ENCODE data around the gene LCN12.

Gene LCN12

GRCh38 chr9:136960938-136961275 is 8.8 kb downstream of the LCN12 start:
- no peak overlapping the region for H3K4me3 ChIP-seq (replicated peaks; ENCODE audit: low read depth, low read length)
- DNase-seq (ENCODE audit: low read depth), result no peak
- TF ChIP-seq CTCF (IDR thresholded peaks at IDR 0.05; ENCODE audit: low read length, missing control alignments), result no peak

GRCh38 chr9:136961279-136962065 is 9.4 kb downstream of the LCN12 start:
- DNase-seq (ENCODE audit: low read depth), result no peak
- no peak for TF ChIP-seq CTCF (IDR thresholded peaks at IDR 0.05; ENCODE audit: low read length, missing control alignments)
- H3K4me3 ChIP-seq (replicated peaks; ENCODE audit: low read depth, low read length), result no peak overlapping the region

GRCh38 chr9:136962163-136962562 is 10.1 kb downstream of the LCN12 start:
- no peak for TF ChIP-seq CTCF (IDR thresholded peaks at IDR 0.05; ENCODE audit: low read length, missing control alignments)
- H3K4me3 ChIP-seq (replicated peaks; ENCODE audit: low read depth, low read length), result no peak overlapping the region
- no peak for DNase-seq (ENCODE audit: low read depth)

- no peak for DNase-seq (ENCODE audit: low read depth)
- no peak for TF ChIP-seq CTCF (IDR thresholded peaks at IDR 0.05; ENCODE audit: low read length, missing control alignments)
- H3K4me3 ChIP-seq (replicated peaks; ENCODE audit: low read depth, low read length), result no peak overlapping the region
These were observed 10.7 kb downstream of the LCN12 start for GRCh38 chr9:136962701-136963248.

GRCh38 chr9:136963341-136963740 is 11.3 kb downstream of the LCN12 start:
- no peak for DNase-seq (ENCODE audit: low read depth)
- no peak overlapping the region for H3K4me3 ChIP-seq (replicated peaks; ENCODE audit: low read depth, low read length)
- no peak for TF ChIP-seq CTCF (IDR thresholded peaks at IDR 0.05; ENCODE audit: low read length, missing control alignments)

- H3K4me3 ChIP-seq (replicated peaks; ENCODE audit: low read depth, low read length), result no peak overlapping the region
- no peak for TF ChIP-seq CTCF (IDR thresholded peaks at IDR 0.05; ENCODE audit: low read length, missing control alignments)
- no peak for DNase-seq (ENCODE audit: low read depth)
These were observed 11.7 kb downstream of the LCN12 start for GRCh38 chr9:136963751-136964150.
